Activated CD8-positive, alpha-beta memory T cell treated with anti-CD3 and anti-CD28 coated beads for 36 hours (primary cell): Measurements from ENCODE around the gene RNF151. TPM values are rescaled to one million over a fixed set of nuclear protein-coding genes. Genes with fewer than 3 reads are reported as not detected.

ENCODE experiments used
- CTCF ChIA-PET: fragments of 350-600 bp; sonication (Branson Sonifier 250); formaldehyde crosslinking; loops from one replicate; lab custom pipeline; 2021; ENCODE audit warnings: antibody characterized with exemption; lab: Charles Lee
- POLR2A ChIA-PET: fragments of 350-600 bp; sonication (Branson Sonifier 250); formaldehyde crosslinking; loops from one replicate; lab custom pipeline; 2021; ENCODE audit warnings: antibody characterized with exemption; lab: Charles Lee
- total RNA-seq, 2 experiments: library from RNA; stranded (reverse); gene quantifications; one replicate each; pipeline ENCODE4 v1.2.3, GENCODE V29; 2021

RNF151 gene
- total RNA-seq, 2 experiments from 2014 or later, result not detected

DNA sequence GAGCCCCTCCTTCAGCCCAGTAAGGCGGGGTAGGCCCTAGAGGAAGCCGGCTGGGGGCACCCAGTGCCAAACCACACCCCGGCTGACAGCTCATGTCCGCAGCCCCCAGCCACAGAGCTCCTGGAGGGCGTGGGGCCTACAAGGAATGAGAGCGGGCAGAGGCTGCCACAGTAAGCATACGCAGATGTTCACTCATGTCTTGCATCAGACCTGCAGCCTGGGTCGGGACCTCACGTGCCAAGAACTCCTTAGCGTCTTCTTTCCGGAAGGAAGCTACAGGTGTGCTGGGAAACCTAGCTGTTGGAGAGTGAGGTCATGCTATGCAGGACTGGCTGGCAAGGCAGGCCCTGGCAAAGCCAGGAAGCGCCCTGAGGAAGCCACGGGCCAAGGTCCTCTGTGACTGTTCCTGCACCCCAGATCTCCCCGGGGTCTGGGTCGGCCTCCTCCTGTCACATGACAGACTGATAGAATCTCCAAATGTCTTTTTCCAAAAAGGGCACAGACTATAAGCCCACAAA, 41.4 kb downstream of the RNF151 start:
- ChIA-PET CTCF (interaction anchor here (1.0 to 2.1 kb wide), 5 partner anchors 23 to 244 kb away, joined by 3 to 17 read pairs (median 4); partner anchors contain the start of genes ECI1, NUBP2 and SPSB3), POLR2A (interaction anchor here (0.6 to 1.5 kb wide), 4 partner anchors 12 to 147 kb away, joined by 3 to 7 read pairs (median 4); partner anchors contain the start of gene TRAF7)

DNA sequence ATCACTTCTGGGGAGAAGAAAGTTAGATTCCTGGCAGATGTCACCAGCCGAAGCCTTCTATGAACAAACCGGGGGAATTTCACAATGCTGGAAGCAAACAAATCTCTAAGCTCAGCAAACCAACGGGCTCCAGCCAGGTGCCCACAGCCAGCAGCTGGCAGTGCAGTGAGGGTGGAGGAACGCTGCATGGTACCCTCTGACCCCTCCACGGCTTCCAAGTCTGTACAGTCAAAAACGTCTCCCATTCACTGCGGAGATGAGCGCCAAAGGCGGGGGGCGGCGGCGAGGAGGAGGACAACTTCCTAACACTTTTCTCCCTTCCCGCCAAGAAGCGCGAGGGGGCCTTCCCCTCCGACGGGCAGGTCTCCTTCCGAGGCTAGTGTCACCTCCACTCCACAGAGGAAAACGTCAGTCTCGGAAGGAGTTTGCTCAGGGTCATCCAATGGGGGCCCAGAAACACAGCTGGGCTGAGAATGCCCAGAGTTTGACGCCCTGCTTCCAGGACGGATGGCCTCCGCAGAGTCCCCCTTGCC, 42.0 kb downstream of the RNF151 start:
- ChIA-PET POLR2A (interaction anchor here (0.6 to 1.5 kb wide), 5 partner anchors 13 to 303 kb away, joined by 3 to 7 read pairs (median 5); partner anchors contain the start of genes MAPK8IP3, RPS2 and TRAF7), CTCF (interaction anchor here (1.2 to 2.1 kb wide), 4 partner anchors 42 to 243 kb away, joined by 3 to 17 read pairs (median 4); partner anchors contain the start of genes ECI1, NUBP2 and SPSB3)

DNA sequence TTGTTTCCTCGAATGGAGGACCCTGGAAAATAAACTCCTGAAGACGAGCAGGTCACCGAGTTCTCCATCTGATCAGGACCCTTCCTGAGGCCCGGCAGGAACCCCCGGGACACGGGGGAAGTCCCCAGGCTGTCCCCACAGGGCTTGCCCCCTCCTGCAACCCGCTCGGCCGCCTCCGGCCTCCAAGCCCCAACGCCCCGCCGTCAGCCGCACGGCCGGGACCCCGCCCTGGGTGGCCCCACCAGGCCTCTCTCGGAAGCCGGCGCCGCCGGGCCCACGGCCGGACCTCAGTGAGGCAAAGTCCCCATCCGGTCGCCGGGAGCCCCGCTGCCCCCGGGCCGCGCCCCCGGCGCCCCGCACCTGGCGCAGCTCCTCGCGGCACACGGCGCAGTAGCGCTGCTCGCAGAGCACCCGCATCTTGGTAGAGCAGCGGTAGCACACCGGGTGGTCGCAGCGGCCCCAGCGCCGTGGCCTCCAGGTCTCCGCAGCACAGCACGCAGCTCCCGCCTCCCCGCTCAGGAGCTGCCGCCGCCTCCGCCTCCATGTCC, 42.6 kb downstream of the RNF151 start:
- CTCF ChIA-PET, result interaction anchor here (1.3 to 2.1 kb wide), 3 partner anchors 41 to 242 kb away, joined by 3 to 17 read pairs (median 5); partner anchors contain the start of gene ECI1
- POLR2A ChIA-PET, result interaction anchor here (0.6 to 1.5 kb wide), 3 partner anchors 13 to 303 kb away, joined by 3 to 7 read pairs (median 5); partner anchors contain the start of genes MAPK8IP3 and RPS2

DNA sequence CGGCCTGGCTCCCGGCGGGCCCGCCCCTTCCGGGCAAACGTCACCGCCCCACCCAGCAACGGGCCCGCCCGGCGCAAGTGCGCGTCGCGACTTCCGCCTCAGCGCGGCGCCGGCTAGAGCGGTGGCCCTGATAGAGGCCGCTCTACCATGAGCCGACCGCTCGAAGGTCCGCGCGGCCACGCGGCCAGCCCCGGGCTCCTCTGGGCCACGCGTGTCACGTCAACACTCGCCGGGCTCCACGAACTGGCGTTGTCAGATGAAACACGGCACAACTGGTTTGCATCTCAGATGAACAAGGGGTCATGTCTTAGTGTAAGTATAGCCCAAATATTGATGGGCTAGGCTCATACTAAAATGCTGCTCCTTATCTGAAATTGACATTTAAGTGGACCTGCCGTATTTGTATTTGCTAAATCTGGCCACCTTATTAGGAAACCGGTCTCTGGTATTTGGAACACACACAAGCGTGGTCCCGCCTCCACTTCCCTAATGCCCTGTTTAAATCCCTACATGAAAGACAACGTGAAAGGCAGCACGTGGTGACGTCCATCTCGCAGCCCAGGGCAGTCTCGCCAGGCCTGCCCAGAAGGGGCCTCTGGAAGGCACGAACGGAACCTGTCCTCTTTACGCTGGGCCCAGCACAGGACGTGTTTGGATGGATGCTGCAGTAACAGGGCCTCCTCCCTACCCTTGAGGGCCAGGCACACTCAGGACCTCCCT, 43.3 kb downstream of the RNF151 start, which contains the start of gene ZNF598:
Gene ZNF598, minus strand, starts transcription at position 31 of the 720 bp plus-strand sequence.
- CTCF ChIA-PET, result interaction anchor here (0.6 kb wide), 1 partner anchor 13 kb away, joined by 3 read pairs; no protein-coding TSS in a partner anchor
- POLR2A ChIA-PET, result no interaction called here

DNA sequence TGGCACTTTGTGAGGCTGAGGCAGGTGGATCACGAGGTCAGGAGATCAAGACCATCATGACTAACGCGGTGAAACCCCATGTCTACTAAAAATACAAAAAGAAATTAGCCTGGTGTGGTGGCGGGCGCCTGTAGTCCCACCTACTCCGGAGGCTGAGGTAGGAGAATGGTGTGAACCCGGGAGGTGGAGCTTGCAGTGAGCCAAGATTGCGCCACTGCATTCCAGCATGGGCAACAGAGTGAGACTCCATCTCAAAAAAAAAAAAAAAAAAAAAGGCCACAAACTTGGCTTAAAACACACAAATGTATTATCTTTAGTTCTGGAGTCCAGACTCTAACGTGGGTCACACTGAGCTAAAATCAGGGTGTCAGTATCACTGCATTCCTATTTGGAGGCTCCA, 45.1 kb downstream of the RNF151 start:
- ChIA-PET POLR2A (interaction anchor here (0.6 to 1.0 kb wide), 3 partner anchors 47 to 78 kb away, joined by 3 to 4 read pairs (median 3); partner anchors contain the start of gene RPS2), CTCF (interaction anchor here (0.8 to 2.9 kb wide), 4 partner anchors 8 to 129 kb away, joined by 3 to 12 read pairs (median 5); no protein-coding TSS in a partner anchor)

DNA sequence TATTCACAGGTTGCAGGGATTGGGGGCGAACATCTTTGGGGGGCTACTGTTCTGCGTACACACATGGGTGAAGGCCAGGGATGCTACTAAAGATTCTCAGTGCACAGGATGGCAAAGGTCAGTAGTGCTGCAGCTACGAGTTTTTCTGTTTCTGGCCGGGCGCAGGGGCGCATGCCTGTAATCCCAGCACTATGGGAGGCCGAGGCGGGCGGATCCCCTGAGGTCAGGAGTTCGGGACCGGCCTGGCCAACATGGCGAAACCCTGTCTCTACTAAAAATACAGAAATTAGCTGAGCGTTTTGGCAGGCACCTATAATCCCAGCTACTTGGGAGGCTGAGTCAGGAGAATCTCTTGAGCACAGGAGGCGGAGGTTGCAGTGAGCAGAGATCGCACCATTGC, 46.9 kb downstream of the RNF151 start:
- CTCF ChIA-PET, result interaction anchor here (2.0 to 2.9 kb wide), 2 partner anchors 9 to 10 kb away, joined by 6 to 12 read pairs; no protein-coding TSS in a partner anchor
- POLR2A ChIA-PET, result interaction anchor here (0.6 kb wide), 1 partner anchor 141 kb away, joined by 5 read pairs; no protein-coding TSS in a partner anchor

DNA sequence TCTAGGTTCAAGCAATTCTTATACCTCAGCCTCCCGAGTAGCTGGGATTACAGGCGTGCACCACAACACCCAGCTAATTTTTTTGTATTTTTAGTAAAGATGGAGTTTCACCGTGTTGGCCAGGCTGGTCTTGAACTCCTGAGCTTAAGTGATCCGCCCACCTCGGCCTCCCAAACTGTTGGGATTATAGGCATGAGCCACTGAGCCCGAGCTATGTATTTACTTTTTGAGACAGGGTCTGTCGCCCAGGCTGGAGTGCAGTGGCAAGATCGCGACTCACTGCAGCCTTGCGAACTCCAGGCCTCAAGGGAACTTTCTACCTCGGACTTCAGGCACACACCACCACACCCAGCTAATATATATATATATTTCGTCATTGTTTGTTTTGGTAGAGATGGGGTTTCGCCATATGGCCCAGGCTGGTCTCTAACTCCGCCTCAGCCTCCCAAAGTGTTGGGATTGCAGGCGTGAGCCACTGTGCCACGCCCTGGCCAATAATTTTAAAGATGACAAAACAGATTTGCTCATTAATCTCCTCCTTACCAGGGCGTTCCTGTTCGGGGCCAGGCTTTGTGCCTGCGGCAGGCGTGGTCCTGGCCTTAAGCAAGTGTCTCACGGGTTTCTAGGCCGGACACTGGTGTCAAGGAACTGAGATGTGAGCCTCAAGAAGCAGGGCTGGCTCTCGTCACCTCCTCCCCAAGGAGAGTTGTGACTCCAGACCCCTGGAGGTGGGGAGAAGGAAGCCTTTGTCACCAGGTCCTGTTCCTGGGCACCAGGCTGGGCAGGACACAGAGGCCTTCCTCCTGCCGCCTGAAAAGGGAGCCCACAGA, 48.7 kb downstream of the RNF151 start:
- CTCF ChIA-PET, result interaction anchor here (1.1 to 1.3 kb wide), 2 partner anchors 125 to 199 kb away, joined by 3 to 6 read pairs; partner anchors contain the start of gene PGP
- POLR2A ChIA-PET, result interaction anchor here (0.7 kb wide), 1 partner anchor 30 kb away, joined by 3 read pairs; no protein-coding TSS in a partner anchor

DNA sequence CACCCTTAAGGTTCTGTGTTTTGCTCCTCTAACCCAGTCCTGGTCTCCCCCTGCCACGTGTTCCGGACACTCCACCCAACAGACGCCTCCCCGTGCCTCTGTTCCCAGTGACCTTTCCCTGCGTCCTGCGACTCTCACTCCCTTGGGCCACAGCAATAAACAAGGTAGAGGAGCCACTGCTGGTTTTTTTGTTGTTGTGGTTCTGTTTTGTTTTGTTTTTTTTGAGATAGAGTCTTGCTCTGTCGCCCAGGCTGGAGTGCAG, 49.2 kb downstream of the RNF151 start:
- ChIA-PET CTCF (interaction anchor here (1.3 to 1.9 kb wide), 3 partner anchors 12 to 198 kb away, joined by 3 to 14 read pairs (median 12); partner anchors contain the start of gene PGP), POLR2A (interaction anchor here (0.6 kb wide), 1 partner anchor 125 kb away, joined by 3 read pairs; no protein-coding TSS in a partner anchor)

DNA sequence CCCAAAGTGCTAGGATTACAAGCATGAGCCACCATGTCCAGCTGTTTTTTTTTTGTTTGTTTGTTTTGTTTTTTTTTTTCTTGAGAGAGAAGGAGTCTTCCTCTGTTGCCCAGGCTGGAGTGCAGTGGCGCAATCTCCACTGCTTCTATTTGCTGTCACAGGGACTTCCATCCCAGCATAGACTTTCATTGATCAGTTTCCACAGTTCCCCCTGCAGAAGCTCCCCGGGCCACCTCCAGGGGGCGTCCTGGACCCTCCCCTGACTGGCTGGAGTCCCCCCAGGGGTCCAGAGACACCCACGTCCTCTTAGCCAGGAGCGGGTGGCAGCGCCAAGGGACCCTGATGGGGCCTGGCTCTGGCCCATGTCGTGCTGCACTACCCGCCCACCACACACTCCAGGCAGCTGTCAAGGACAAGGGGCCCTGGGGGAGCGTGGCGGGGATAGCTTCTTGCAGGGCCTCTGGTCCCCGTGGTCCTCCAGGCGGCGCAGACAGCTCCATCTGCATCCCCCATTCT, 49.8 kb downstream of the RNF151 start:
- CTCF ChIA-PET, result interaction anchor here (0.9 to 1.9 kb wide), 5 partner anchors 13 to 198 kb away, joined by 3 to 14 read pairs (median 3); partner anchors contain the start of genes GFER and PGP
- POLR2A ChIA-PET, result interaction anchor here (0.6 kb wide), 1 partner anchor 124 kb away, joined by 3 read pairs; no protein-coding TSS in a partner anchor

Other genes with a start within 250 kb of the RNF151 start
- 10 to 100 TPM; 27.0 to 30.0 TPM for gene NME3, start 195.3 kb upstream of the RNF151 start, total RNA-seq
- 10 to 100 TPM; 20.3 TPM for gene EME2, start 194.0 kb upstream of the RNF151 start, total RNA-seq
- gene MRPS34, start 193.7 kb upstream of the RNF151 start, total RNA-seq, result 100 to 1,000 TPM; 197 to 199 TPM
- 10 to 100 TPM; 21.4 to 22.1 TPM for gene SPSB3, start 184.3 kb upstream of the RNF151 start, total RNA-seq
- gene NUBP2, start 183.9 kb upstream of the RNF151 start, total RNA-seq, result 10 to 100 TPM; 72.7 to 80.2 TPM
- gene IGFALS, start 173.2 kb upstream of the RNF151 start, total RNA-seq, result not detected
- gene HAGH, start 140.0 kb upstream of the RNF151 start, total RNA-seq, result 10 to 100 TPM; 34.4 to 35.8 TPM
- gene FAHD1, start 139.7 kb upstream of the RNF151 start, total RNA-seq, result 10 to 100 TPM; 18.7 to 20.7 TPM
- not detected for gene MEIOB, start 94.7 kb upstream of the RNF151 start, total RNA-seq
- gene HS3ST6, start 48.4 kb upstream of the RNF151 start, total RNA-seq, result not detected
- 10 to 100 TPM; 23.5 to 24.7 TPM for gene MSRB1, start 23.7 kb upstream of the RNF151 start, total RNA-seq
- gene RPL3L, start 12.2 kb upstream of the RNF151 start, total RNA-seq, result under 1 TPM in 1 of 2 experiments, not detected in 1; 0.36 TPM
- gene NDUFB10, start 7.3 kb upstream of the RNF151 start, total RNA-seq, result 100 to 1,000 TPM; 153 to 155 TPM
- gene RPS2, start 2.0 kb upstream of the RNF151 start, total RNA-seq, result 1,000 to 10,000 TPM; 4,851 to 4,954 TPM
- 10 to 100 TPM; 73.5 to 74.8 TPM for gene TBL3, start 5.2 kb downstream of the RNF151 start, total RNA-seq
- gene NOXO1, start 14.6 kb downstream of the RNF151 start, total RNA-seq, result under 1 TPM; 0.23 to 0.36 TPM
- 10 to 100 TPM; 39.1 to 43.3 TPM for gene GFER, start 17.3 kb downstream of the RNF151 start, total RNA-seq
- gene SYNGR3, start 23.1 kb downstream of the RNF151 start, total RNA-seq, result 1 to 10 TPM; 4.6 to 4.7 TPM
- gene ZNF598, start 43.0 kb downstream of the RNF151 start, total RNA-seq, result 10 to 100 TPM; 94.2 to 95.6 TPM
- gene NPW, start 52.9 kb downstream of the RNF151 start, total RNA-seq, result 10 to 100 TPM; 15.8 to 18.1 TPM
- 1 to 10 TPM; 4.0 to 5.2 TPM for gene NHERF2, start 60.0 kb downstream of the RNF151 start, total RNA-seq
- 10 to 100 TPM; 34.5 to 34.8 TPM for gene NTHL1, start 81.0 kb downstream of the RNF151 start, total RNA-seq
- gene TSC2, start 81.1 kb downstream of the RNF151 start, total RNA-seq, result 10 to 100 TPM; 80.2 to 84.5 TPM
- 10 to 100 TPM; 65.3 to 70.7 TPM for gene PKD1, start 169.0 kb downstream of the RNF151 start, total RNA-seq
- under 1 TPM in 1 of 2 experiments, not detected in 1; 0.42 TPM for gene RAB26, start 181.8 kb downstream of the RNF151 start, total RNA-seq
- 100 to 1,000 TPM; 102 to 109 TPM for gene TRAF7, start 188.9 kb downstream of the RNF151 start, total RNA-seq
- under 1 TPM; 0.23 to 0.70 TPM for gene CASKIN1, start 229.7 kb downstream of the RNF151 start, total RNA-seq
- gene MLST8, start 238.6 kb downstream of the RNF151 start, total RNA-seq, result 10 to 100 TPM; 81.8 to 83.2 TPM
- gene BRICD5, start 244.0 kb downstream of the RNF151 start, total RNA-seq, result 10 to 100 TPM; 12.6 to 13.3 TPM
- gene PGP, start 248.0 kb downstream of the RNF151 start, total RNA-seq, result 10 to 100 TPM; 31.6 to 32.6 TPM